SU-DHL-6 (cell line): ENCODE measurements around the gene KIF1C.

Experiments used
- H2AFZ ChIP-seq: fragments of 200-600 bp; sonication (generic); 2 replicates; pipeline ENCODE4 v1.6.1; 2014; ENCODE audit warnings: low read depth, mild to moderate bottlenecking, moderate library complexity, mixed read lengths, antibody characterized with exemption, low read length; ENCODE audit not compliant: severe bottlenecking
- H3F3A ChIP-seq: fragments of 200-600 bp; shearing (Covaris generic); 2 replicates; pipeline ENCODE4 v1.6.0; 2016; ENCODE audit warnings: antibody characterized with exemption, mild to moderate bottlenecking; ENCODE audit not compliant: insufficient read depth
- H3K27ac ChIP-seq: fragments of 200-600 bp; sonication (generic); 2 replicates; pipeline ENCODE4 v1.5.1; 2016; ENCODE audit warnings: low read depth, mild to moderate bottlenecking, low read length, moderate library complexity, mixed read lengths
- H3K27me3 ChIP-seq: fragments of 200-600 bp; sonication (generic), shearing (Covaris generic); 2 replicates; pipeline ENCODE4 v1.6.0; 2014; ENCODE audit warnings: mild to moderate bottlenecking, low read length
- H3K36me3 ChIP-seq: fragments of 200-600 bp; sonication (generic); 2 replicates; pipeline ENCODE4 v1.6.1; 2014; ENCODE audit warnings: mild to moderate bottlenecking, low read length, mixed read lengths
- H3K4me2 ChIP-seq: fragments of 300-600, 200-600 bp; shearing (Covaris generic), sonication (generic); 2 replicates; pipeline ENCODE4 v1.6.0; 2014; ENCODE audit warnings: low read length, low read depth, mild to moderate bottlenecking; ENCODE audit not compliant: poor library complexity, severe bottlenecking
- H3K4me3 ChIP-seq: fragments of 200-600 bp; sonication (generic); 2 replicates; pipeline ENCODE4 v1.5.1; 2014; ENCODE audit warnings: antibody characterized with exemption, low read length, mild to moderate bottlenecking, mixed read lengths; ENCODE audit not compliant: insufficient read depth, poor library complexity, severe bottlenecking
- H3K79me2 ChIP-seq: fragments of 200-600 bp; sonication (generic); 2 replicates; pipeline ENCODE4 v1.6.1; 2014; ENCODE audit warnings: mild to moderate bottlenecking, low read length, moderate library complexity; ENCODE audit not compliant: insufficient read depth
- H3K9ac ChIP-seq: fragments of 200-600 bp; sonication (generic); 2 replicates; pipeline ENCODE4 v1.7.0; 2014; ENCODE audit warnings: mild to moderate bottlenecking, low read length
- H3K9me2 ChIP-seq: fragments of 200-600 bp; sonication (generic); replicated peaks from 2 replicates; pipeline ENCODE4 v1.6.1; 2014; ENCODE audit warnings: low read length; ENCODE audit not compliant: insufficient read depth
- H3K9me3 ChIP-seq: fragments of 200-600 bp; sonication (generic); 2 replicates; pipeline ENCODE4 v1.6.1; 2014; ENCODE audit warnings: low read length, mixed read lengths; ENCODE audit not compliant: insufficient read depth
- H4K20me1 ChIP-seq: fragments of 200-600 bp; sonication (generic); 2 replicates; pipeline ENCODE4 v1.6.1; 2014; ENCODE audit warnings: low read depth, mild to moderate bottlenecking, antibody characterized with exemption, low read length, moderate library complexity, mixed read lengths
- EZH2phosphoT487 ChIP-seq: fragments of 200-600 bp; sonication (generic), shearing (Covaris generic); conservative IDR thresholded peaks from 2 replicates; pipeline ENCODE4 v1.6.1; 2018; ENCODE audit warnings: mild to moderate bottlenecking, antibody characterized with exemption, low read length, moderate library complexity, mixed read lengths
- TF ChIP-seq, protein P1 (sequence below): fragments of 200-600 bp; sonication (generic); IDR thresholded peaks from one replicate; pipeline ENCODE4 v1.5.1; 2017; ENCODE audit warnings: antibody characterized with exemption, mild to moderate bottlenecking, low read length, moderate library complexity; ENCODE audit not compliant: insufficient read depth, poor library complexity, severe bottlenecking

Gene KIF1C

GRCh38 chr17:5043524-5043923 lies 45.8 kb downstream of the KIF1C start:
- Histone ChIP-seq H2AFZ (no peak overlapping the region), H3F3A (no peaks in the 10 kb centered on the region), H4K20me1 (no peaks in the 10 kb centered on the region), H3K27ac (no peak overlapping the region), H3K9me2 (no peaks in the 10 kb centered on the region), H3K36me3 (no peaks in the 10 kb centered on the region), H3K9me3 (no peaks in the 10 kb centered on the region), H3K27me3 (no peaks in the 10 kb centered on the region), H3K4me3 (no peak overlapping the region), H3K4me2 (no peak overlapping the region), H3K9ac (no peak overlapping the region), H3K79me2 (no peaks in the 10 kb centered on the region)
- TF ChIP-seq EZH2phosphoT487 = no peak
- TF ChIP-seq, protein P1, sequence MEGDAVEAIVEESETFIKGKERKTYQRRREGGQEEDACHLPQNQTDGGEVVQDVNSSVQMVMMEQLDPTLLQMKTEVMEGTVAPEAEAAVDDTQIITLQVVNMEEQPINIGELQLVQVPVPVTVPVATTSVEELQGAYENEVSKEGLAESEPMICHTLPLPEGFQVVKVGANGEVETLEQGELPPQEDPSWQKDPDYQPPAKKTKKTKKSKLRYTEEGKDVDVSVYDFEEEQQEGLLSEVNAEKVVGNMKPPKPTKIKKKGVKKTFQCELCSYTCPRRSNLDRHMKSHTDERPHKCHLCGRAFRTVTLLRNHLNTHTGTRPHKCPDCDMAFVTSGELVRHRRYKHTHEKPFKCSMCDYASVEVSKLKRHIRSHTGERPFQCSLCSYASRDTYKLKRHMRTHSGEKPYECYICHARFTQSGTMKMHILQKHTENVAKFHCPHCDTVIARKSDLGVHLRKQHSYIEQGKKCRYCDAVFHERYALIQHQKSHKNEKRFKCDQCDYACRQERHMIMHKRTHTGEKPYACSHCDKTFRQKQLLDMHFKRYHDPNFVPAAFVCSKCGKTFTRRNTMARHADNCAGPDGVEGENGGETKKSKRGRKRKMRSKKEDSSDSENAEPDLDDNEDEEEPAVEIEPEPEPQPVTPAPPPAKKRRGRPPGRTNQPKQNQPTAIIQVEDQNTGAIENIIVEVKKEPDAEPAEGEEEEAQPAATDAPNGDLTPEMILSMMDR = no peak

GRCh38 chr17:5044630-5045029 lies 46.9 kb downstream of the KIF1C start:
- Histone ChIP-seq H3K79me2 (no peaks in the 10 kb centered on the region), H3K9me3 (no peaks in the 10 kb centered on the region), H3K27me3 (no peaks in the 10 kb centered on the region), H3K4me3 (no peak overlapping the region), H2AFZ (no peak overlapping the region), H3K36me3 (no peaks in the 10 kb centered on the region), H3K9me2 (no peaks in the 10 kb centered on the region), H3K27ac (no peak overlapping the region), H4K20me1 (no peaks in the 10 kb centered on the region), H3K9ac (no peak overlapping the region), H3K4me2 (no peak overlapping the region), H3F3A (no peaks in the 10 kb centered on the region)
- TF ChIP-seq EZH2phosphoT487 = no peak
- TF ChIP-seq, protein P1 = no peak

DNA sequence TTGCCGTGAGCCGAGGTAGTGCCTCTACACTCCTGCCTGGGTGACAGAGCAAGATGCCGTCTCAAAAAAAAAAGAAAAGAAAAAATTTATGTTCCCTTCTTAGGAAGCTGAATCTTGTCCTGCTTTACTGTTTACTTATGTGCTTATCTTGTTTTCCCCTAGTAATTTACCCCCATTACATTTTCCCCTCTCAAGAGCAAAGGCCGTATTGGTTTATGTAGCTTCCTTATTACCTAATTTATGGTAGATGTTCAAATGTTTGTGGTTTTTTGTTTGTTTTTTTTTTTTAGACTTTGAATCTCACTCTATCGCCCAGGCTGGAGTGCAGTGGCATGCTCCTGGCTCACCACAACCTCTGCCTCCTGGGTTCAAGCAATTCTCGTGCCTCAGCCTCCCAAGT lies 47.7 kb downstream of the KIF1C start:
- Histone ChIP-seq H3K9me3 (no peaks in the 10 kb centered on the region), H3K36me3 (no peaks in the 10 kb centered on the region), H2AFZ (no peak overlapping the region), H3K27me3 (no peaks in the 10 kb centered on the region), H4K20me1 (no peaks in the 10 kb centered on the region), H3K9me2 (no peaks in the 10 kb centered on the region), H3K27ac (no peak overlapping the region), H3K4me2 (no peak overlapping the region), H3K79me2 (no peaks in the 10 kb centered on the region), H3F3A (no peaks in the 10 kb centered on the region), H3K4me3 (no peak overlapping the region), H3K9ac (no peak overlapping the region)
- TF ChIP-seq, protein P1 = no peak
- no peak for TF ChIP-seq EZH2phosphoT487

- Histone ChIP-seq H3K36me3 (no peaks in the 10 kb centered on the region), H3K4me2 (no peak overlapping the region), H2AFZ (no peak overlapping the region), H3K9me3 (no peaks in the 10 kb centered on the region), H3K9me2 (no peaks in the 10 kb centered on the region), H4K20me1 (no peaks in the 10 kb centered on the region), H3K79me2 (no peaks in the 10 kb centered on the region), H3K27me3 (no peaks in the 10 kb centered on the region), H3F3A (no peaks in the 10 kb centered on the region), H3K4me3 (no peak overlapping the region), H3K9ac (no peak overlapping the region), H3K27ac (no peak overlapping the region)
- no peak for TF ChIP-seq EZH2phosphoT487
- TF ChIP-seq, protein P1 = no peak
Measured at GRCh38 chr17:5047446-5047845, 49.7 kb downstream of the KIF1C start.
